Transverse colon (tissue), 4 donors: Measurements from ENCODE around the gene PRKCE.

Experiments
- EP300 ChIP-seq: sonication (generic); formaldehyde crosslinking; IDR thresholded peaks from one replicate; pipeline ENCODE4 v1.6.1; 2017; ENCODE audit warnings: antibody characterized with exemption, low read depth
- POLR2A ChIP-seq: fragments of 450-650 bp; IDR thresholded peaks from one replicate; pipeline ENCODE4 v1.6.1; 2016; ENCODE audit warnings: antibody characterized with exemption, mild to moderate bottlenecking, moderate library complexity
- POLR2AphosphoS5 ChIP-seq, 3 donors: sonication (generic); formaldehyde crosslinking; IDR thresholded peaks; one replicate each; pipeline ENCODE4 v1.6.1; 2016; ENCODE audit warnings: antibody characterized with exemption in 3 of 3
- TF ChIP-seq, protein P1 (sequence below), 5 experiments: fragments of 200-600 bp in 3 of 5; fragments of 450-650 bp in 2 of 5; sonication (generic) in 3 of 5; IDR thresholded peaks; 1 replicate in 2 of 5; 2 replicates in 3 of 5; pipeline ENCODE4 v1.5.1; 2016 to 2017; ENCODE audit warnings: antibody characterized with exemption in 5 of 5, inconsistent platforms in 3 of 5, mild to moderate bottlenecking in 2 of 5, moderate library complexity in 1 of 5

DNA sequence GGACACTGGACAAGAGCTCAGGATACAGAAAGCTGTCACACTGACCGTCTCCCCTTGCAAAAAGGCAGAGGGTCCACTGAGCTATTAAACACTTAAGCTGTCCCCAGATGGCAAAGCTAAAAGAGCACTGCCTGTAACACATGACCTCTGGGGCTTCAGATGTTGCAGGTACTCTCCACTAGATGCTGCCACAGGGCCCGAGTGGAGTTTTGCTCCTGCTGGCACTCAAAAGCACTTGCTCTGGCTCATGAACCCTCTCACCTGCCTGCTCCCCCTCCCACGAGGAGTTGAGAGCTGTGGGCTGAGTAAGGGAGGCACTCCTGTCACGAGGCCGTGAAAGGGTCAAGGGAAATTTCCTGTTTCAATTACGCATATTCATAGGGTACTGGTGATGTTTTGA, 227.9 kb downstream of the PRKCE start:
- TF ChIP-seq, protein P1, sequence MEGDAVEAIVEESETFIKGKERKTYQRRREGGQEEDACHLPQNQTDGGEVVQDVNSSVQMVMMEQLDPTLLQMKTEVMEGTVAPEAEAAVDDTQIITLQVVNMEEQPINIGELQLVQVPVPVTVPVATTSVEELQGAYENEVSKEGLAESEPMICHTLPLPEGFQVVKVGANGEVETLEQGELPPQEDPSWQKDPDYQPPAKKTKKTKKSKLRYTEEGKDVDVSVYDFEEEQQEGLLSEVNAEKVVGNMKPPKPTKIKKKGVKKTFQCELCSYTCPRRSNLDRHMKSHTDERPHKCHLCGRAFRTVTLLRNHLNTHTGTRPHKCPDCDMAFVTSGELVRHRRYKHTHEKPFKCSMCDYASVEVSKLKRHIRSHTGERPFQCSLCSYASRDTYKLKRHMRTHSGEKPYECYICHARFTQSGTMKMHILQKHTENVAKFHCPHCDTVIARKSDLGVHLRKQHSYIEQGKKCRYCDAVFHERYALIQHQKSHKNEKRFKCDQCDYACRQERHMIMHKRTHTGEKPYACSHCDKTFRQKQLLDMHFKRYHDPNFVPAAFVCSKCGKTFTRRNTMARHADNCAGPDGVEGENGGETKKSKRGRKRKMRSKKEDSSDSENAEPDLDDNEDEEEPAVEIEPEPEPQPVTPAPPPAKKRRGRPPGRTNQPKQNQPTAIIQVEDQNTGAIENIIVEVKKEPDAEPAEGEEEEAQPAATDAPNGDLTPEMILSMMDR (IDR thresholded peaks at IDR 0.05) = no peak
- TF ChIP-seq POLR2AphosphoS5 (IDR thresholded peaks at IDR 0.05) = no peak
- no peak for TF ChIP-seq POLR2A
- TF ChIP-seq EP300 = no peak
